Endothelial cell of hepatic sinusoid (primary cell): ENCODE measurements around the gene SETD4.

Experiments used
- in situ Hi-C: cut with HindIII; loops from 2 replicates; pipeline ENCODE4 v1.10.0; 2017; ENCODE audit warnings: low sequenced_read_pairs

The SETD4 gene

DNA sequence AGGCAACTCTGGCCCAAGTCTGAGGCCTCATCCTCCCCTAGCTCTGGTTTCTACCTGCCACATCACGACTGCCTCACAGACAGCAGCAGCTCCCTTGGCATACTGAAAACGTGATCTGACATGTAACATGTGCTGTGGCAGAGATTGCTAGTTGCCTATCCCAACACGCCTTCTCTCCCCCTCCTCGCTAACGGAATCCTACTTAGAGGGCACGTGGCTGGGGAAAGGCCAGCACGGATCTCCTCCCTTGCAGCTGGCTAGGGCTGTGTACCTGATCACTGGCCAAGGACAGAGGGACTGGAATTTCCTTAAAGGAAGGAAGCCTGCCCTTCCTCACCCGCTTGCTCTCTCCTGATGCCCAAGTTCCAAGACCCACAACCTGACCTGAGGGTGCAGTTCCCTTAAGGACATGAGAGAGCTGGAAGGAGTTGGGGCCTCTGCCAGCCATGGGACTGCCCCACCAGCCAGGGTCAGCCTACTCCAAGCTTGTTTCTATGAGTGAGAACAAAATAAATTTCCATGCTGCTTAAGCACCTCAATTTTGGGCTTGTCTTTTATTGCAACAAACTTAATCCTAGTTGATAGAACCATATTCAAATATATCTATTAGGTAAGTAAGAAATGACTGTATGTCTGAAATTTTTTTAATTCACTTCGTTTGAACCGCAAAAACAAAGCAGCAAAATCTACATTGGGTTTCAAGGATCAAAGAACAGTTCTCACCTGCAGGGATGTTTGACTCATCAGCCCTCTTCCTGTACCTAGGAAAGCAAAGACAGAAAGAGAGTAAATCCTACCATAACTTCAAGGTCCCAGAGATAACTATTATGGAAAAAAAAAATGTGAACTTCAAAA lies 7.2 kb downstream of the SETD4 start:
- in situ Hi-C loops, result loop anchor here (5.0 kb wide), 1 partner anchor 39 kb away; no protein-coding TSS in a partner anchor

DNA sequence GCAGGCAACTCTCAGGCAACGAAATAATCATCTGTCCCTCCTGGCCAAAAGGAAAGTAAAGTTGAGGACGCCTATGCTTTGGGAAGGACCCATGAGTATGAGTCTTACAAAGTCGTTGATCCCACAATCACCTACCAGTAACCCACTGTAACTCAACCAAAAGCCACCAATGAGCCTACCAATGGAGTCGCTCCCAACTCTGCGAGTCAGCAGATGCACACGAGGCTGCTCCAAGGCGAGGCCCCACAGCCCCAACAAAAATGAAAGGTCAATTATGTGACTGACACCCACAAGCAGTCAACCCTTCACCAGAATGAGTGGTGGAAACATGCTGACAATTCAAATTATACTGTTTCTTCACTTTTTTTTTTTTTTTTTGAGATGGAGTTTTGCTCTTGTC lies 12.0 kb downstream of the SETD4 start:
- in situ Hi-C loops, result no loop called here

DNA sequence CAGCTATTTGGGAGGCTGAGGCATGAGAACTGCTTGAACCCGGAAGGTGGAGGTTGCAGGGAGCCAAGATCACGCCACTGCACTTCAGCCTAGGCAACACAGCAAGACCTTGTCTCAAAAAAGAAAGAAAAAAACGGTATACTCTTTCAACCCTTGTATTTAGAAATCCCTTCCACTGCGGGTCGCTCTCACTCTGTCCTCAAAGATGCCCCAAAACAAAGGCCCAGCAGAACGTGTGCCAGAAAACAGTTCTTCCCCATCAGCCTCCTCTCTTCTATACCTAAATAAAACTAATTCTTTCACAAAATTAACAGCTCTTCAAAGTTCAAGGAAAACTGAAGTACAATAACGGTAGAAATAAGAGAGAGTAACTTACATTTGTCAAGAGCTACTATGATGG lies 13.2 kb downstream of the SETD4 start:
- in situ Hi-C loops, result no loop called here

DNA sequence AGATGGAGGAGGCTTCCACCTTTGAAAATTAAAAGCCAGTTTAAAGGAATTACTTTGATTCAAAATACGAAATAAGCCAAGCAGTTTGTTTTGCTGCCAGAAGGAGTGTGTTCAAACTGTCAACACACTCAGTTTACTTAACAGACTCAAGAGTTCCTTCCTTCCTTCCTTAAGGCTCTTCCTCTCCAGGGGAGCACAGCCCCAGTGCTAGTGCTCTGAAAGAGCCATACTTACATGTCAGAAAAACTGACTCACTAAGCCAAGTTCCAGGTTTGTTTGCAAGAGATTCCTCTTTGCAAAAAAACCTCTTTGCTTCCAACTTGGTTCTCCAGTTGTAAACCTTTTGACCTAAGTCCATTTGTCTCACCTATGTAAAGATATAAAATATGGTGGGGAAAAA lies 14.3 kb downstream of the SETD4 start:
- in situ Hi-C loops, result no loop called here

DNA sequence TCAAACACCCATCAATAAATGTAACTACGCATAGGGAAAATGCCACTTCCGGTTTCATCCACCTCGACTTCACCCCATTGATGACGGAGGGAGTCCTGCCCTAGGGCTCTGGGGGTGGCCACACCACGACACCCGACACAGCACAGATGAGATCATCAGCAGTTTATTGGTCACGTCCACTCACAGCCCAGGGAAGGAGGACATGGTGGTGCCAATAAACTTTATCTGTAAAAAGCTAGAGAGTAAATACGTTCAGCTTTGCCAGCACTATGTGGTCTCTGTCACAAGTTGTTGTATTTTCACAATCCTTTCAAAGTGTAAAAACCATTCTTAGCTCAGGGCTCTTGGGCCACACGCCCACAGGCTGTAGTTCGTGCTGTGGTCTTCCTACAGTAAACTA lies 16.3 kb downstream of the SETD4 start:
- in situ Hi-C loops, result no loop called here

DNA sequence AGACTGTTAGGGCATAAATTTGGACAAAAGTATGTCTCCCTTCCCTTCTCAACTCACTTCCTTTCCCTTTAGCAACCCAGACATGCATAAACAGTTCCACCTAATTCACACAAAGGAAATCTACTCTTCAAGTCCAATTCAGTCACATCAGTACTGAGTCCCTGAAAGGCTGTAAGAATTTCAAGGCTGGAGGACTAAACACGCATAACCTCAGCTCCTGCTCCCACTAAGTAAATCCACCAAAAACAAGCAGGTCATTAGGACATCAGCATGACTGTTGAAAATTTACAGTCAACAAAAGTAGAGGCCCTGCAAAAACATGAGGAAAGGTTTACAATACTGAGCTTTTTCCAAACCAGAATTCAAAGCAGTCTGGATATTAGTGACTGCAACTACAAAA lies 18.4 kb downstream of the SETD4 start:
- in situ Hi-C loops, result no loop called here

DNA sequence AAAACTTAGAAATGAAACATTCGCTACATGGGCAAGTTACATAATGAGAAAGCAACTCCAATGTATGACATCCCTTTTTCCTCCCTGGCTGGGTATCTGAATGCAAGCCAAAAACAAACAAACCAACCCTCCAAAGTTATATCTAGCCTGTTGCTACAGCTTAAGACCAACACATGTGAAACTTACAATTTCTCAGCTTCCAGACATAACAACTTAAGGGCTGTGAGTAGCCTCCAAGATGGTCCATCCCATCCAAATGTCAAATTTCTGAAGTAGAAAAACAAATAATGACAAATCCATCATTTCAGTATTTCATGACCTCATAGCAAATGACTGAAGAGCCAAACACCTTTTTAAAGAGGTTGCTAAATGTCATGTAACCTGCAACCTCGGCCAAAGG lies 19.9 kb downstream of the SETD4 start:
- in situ Hi-C loops, result no loop called here

DNA sequence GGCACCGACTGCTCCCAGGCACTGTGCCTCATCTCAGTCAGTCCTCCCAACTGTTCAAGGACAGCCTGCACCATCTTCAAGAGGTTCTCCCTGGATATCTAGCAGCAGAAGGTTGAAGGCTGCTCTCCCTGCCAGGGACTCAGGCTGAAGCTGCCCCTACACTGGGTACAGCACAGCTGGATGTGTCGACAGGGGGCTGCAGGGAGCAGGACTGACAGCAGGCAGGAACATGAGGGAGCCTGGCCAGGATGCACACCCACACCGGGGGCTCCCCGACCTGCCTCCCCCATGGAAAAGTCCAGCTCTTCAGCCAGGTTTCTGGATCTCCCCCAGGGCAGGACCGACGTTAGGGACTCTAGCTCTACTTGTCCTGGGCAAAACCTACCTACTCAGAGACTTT lies 20.5 kb downstream of the SETD4 start:
- in situ Hi-C loops, result no loop called here

DNA sequence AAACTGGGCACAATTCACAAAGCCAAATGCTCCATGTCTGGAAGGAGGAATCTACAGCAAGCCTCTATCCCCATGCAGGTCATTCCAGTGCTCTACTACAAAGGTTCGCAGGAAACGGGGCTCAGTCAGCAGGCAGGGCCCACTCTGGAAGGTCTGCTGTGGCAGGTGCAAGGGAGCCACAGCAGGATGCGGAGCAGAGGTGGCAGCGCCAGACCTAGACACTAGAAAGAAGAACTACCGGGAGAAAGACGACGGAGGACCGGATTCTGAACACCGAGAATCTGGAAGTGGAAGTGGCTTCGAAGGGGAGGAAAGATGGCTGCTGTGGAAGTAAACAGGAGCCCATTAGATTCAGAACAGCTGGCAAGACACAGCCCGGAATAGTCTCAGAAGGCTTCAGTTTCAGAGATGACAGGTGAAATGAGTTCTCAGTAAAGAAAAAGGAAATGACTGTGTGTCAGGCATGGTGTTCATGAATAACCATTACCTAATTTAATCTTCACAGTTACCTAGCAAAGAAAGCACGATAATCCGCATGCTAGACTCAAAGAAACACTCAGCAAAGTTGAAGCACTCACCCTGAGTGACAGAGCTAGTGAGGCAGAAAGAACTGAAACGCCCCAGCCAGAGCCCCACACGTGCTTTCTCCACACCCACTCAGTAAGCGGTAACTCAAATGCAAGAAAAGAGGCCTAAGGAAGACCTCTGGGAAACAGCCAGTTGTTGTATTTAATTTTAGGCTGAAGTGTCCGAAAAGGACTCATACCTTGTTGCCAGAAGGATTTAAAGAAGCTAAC lies 21.4 kb downstream of the SETD4 start:
- in situ Hi-C loops, result no loop called here

DNA sequence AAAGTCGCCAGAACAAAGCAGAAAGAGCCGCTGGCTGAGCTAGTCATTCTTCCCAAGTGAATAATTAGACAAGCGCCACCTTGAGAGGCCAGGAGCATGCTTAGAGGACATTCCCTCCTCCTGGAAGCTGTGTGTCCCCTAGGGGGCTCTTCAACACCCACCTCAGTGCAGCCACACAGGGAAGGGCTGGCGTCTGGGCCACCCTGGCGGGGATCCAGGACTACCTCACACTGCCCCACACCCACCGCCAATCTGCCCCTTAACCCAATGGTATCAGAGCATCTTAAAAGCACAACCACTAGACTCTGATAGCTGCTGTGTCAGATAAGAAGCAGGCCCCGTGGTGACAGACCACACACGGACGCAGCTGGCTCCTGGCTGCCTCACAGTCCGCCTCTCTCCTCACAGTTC lies 24.9 kb downstream of the SETD4 start:
- in situ Hi-C loops, result no loop called here

DNA sequence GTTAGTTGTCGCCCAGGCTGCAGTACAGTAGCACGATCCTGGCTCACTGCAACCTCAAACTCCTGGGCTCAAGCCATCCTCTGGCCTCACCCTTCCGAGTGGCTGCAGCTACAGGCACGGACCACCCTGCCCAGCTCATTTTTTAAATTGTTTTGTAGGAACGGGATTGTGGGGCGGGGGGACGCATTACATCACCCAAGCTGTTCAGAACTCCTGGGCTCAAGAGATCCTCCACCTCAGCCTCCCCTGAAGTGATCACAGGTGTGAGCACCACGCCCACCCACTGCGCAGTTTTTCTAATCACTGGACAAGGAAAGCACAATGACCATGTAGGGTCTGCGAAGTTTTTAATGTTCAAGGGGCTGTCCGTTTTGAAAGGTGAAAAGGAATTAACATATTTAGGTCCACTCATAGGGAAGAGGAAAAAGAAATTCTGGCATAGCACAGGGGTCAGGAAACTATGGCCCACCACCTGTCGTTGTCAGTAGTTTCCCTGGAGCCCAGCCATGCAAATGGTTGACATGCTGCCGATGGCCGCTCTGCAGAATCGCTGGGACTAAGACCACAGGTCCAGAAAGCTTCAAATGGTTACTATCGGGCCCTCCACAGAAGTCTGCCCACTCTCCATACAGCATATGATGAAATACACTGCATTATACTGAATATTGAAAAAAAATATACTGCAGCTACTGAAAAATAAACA lies 26.0 kb downstream of the SETD4 start:
- in situ Hi-C loops, result no loop called here

DNA sequence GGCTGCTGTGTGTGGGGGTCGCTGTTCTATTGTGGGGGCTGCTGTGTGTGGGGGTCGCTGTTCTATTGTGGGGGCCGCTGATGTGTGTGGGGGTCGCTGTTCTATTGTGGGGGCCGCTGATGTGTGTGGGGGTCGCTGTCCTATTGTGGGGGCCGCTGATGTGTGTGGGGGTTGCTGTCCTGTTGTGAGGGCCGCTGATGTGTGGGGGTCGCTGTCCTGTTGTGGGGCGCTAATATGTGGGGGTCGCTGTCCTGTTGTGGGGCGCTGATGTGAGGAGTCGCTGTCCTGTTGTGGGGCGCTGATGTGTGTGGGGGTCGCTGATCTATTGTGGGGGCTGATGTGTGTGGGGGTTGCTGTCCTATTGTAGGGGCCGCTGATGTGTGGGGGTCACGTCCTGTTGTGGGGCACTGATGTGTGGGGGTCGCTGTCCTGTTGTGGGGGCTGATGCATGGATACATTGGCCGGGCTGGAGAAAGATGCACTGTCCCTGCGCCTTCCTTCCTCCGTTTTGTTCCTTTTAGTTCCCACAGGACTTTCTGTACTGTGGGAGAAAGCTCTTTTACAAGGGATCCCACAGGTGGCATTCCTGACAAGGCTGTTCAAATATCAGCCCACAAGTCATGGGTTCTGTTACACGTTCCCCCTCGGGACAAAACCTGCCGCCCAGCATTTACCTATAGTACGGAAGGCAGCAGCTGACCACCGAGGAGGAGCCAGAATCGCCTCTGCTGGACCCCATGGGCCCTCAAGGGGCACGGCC lies 27.5 kb downstream of the SETD4 start:
- in situ Hi-C loops, result no loop called here

DNA sequence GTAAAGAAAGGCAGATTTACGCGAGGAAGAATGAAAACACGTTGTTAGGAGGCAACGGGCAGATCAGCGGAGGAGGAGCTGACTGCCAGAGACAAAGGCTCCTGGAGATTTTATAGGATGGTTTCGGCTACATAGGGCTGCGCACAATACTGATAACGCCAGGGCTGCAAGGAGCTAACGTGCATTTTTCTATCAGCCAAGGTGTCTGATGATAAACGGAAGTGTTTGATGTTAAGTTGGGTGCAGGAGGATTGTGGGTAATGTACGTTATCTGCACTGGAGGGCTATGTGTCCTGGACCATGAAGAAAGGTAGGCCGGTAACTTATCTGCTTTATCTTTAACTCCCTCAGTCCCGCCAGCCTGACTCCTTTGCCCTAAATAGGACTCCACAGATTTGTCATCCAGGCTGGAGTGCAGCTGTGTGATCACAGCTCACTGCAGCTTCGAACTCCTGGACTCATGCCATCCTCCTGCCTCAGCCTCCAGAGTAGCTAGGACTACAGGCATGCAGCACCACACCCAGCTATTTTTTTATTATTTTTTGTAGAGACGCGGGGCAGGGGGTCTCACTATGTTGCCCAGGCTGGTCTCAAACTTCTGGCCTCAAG lies 29.6 kb downstream of the SETD4 start:
- in situ Hi-C loops, result no loop called here

DNA sequence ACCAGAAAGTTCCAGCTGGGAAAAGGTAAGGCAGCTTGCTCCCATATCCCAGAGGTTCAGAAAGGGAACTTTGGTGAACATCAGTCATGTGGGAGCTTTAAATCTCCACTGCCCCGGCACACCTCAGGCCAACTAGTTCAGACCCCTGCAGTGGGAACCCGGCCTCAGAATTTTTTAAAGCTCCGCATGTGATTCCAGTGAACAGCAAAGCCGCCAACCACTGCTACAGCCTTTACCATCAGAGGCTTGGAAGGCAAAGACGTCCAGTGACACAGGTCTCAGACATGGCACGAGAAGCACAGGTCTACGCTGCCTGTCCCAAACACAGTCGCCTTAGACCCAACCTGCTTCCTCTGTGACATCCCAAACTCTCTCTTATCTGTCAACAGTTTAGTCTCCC lies 31.0 kb downstream of the SETD4 start:
- in situ Hi-C loops, result no loop called here

DNA sequence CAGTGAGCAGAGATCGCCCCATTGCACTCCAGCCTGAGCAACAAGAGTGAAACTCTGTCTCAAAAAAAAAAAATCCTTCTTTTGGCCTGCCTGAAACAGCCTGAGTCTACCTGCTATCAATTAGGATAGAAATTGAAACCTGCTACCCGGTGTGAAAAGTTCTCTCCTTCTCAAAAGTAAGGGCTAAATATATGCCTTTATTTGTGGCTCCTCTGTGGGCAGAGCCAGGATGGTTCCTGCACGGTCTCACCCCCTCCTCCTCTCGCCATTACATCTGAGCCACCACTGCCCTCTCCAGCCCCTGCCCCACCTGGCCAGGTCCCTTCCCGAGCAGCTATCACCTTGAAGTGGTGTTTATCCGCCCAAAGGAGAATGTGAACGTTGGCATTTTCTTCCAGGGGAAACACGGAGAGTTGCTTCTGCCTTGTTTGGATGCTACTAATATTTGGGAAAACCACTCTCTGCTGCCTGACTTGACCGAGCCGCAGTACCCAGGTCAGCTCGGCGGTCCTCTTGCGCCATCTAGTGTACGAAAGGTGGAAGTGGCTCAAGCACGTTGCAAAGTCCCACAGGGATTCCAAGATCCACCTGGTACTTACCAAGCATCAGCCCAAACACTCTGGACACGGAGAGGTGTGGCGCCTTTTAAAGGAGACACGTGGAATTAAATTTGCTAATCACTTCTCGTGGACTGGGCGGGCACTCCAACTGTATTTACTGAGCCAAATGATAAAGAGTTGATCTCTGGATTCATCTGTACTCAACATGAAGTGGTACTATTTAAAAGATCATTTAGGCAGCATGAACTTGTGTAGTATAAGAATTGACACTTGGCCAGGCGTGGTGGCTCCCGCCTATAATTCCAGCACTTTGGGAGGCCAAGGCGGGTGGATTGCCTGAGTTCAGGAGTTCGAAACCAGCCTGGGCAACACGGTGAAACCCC lies 31.9 kb downstream of the SETD4 start:
- in situ Hi-C loops, result no loop called here

DNA sequence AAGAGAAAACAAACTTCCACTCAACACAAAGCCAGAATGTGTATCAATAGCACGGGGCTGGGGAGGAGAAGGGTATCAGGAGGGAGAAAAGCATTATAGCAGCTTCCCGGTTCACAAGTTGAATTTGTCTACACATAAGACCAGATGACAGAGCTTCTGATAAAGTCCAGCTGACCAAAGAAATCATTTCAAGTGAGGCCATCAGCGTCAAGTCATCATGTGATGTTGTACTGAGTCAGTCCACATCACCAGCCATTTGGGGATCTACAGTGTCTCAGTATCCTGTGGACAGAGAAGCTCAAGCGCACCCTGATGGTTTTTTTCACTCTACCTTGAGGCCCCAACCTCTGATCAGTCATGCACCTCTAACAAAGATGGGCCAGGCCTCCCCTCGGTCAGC lies 33.0 kb downstream of the SETD4 start:
- in situ Hi-C loops, result no loop called here

DNA sequence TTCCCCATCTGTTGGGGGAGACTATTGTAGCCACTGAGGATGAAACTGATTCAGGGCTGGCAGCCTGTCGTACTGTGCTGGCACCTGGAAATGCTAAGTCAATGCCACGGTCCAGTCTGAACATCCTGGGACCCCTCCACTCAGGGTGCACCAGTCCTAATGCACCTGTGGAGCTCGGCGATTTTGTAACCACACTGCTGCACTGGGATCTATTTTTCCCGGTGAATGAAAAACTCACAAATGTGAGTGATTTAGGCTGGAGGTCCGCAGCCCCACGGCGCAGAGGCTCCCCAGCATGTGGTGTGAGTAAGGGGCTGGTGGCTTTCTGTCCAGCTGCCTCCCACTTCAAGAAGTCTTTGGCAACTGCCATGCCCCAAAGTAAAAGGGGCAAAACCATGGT lies 35.5 kb downstream of the SETD4 start:
- in situ Hi-C loops, result no loop called here

DNA sequence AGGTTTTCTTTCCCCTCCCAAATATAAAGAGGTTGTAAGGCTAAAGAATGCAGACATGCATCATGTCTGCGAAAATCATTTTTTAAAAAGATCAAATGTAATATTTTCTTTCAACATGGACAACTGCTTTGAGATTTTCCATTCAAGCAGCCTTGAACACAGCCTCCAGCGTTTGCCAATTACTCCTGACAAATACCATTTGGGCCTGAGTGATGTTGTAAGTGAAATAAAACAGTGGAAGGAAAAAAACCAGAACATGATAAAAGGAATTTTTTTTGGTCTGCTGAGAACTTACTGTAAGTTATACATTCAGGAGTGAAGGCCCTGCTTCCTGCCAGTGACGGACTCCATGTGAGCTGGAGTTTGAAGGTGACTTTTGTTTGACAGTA lies 37.2 kb downstream of the SETD4 start:
- in situ Hi-C loops, result no loop called here

DNA sequence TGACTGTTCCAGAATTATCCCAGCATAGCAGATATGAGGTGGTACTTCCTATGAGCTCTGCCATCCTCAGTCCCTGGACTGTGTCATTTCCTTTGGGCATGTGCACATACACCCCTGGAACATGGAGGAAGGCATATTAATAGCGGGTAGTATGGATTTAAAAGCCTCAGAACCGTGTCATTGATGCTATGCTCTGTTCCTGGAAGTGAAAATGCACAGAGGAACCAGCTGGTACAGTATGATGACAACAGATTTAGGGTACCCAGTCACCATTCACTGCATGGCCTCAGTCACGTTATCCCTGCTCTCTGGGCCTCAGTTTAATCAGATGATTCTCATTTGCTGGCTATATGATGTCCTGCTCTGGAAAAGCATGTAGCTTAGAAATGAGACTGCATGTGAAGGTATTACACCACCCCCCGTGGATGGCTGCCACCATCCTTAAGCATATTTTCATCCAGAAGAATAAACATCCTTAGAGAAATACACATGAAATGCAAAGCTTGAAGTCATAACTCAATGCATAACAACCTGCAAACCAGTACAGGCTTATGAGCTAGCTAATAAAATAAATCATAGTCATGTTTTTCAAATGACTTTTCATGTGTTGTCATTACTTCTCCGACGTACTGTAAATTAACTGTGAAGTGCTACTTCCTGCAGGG lies 37.8 kb downstream of the SETD4 start:
- in situ Hi-C loops, result no loop called here
